ENCODE data around the gene ELMO1.
A peak's percentile ranks its signal among the peaks of the same experiment; 100 is the strongest.

Gene ELMO1

GRCh38 chr7:37462138-37462537 is 13.5 kb upstream of the ELMO1 start:
- no peak for DNase-seq

- DNase-seq, result no peak
Observed at GRCh38 chr7:37455081-37455480, 6.4 kb upstream of the ELMO1 start.

- no peak for DNase-seq
Observed at GRCh38 chr7:37452346-37452745, 3.7 kb upstream of the ELMO1 start.

- DNase-seq, result no peak
Observed at GRCh38 chr7:37450035-37450434, 1.4 kb upstream of the ELMO1 start.

DNA sequence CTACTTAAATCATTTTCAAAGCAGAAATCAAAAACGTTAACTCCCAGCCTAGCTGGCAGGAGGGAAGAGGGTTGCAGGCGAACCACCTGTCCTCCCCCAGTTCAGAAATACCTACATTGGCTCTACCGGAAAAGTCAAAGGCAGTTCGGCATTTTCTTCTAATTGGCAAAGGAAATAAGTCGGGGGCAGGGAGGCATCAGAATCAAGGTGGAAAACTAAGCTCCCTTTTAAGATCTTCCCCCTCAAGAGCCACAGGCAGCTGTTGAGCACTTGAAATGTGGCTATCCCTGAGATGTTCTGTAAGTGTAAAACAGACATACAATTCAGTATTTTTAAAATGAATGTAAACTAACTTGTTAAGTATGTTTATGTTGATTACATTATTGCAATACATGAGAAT is 957 bp upstream of the ELMO1 start:
- DNase-seq, result no peak

DNA sequence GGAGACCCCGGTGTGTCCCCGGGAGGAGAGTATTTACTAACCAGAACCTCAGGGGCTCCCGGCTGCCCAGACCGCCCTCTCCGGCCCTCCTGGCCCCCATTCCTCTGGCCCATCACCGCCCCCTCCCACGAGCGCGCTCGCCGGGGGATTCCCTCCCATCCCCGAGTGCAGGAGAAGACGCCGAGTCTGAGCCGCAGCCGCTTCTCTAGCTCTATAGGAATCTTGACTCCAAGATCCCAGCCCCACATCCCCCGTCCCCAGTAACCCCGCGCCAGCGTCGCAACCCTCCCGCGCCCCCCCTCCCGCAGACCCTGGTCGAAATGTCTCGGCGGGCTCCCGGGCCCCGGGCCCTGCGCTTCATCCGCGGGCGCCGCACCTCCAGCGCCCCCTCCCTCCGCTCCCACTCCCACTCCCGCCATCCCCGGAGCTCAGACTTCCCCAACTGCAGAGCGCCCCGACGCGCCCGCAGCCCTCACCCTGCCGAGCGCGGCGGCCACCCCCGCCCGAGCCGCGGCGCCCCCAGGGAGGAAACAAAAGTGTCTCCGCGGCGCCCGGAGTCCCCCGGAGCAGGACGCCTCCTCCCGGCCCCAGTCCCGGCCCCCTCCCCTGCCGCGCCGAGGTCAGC is 541 bp downstream of the ELMO1 start:
- DNase-seq, result peak; percentile 54

GRCh38 chr7:37446371-37446770 is 2.3 kb downstream of the ELMO1 start:
- no peak for DNase-seq

DNA sequence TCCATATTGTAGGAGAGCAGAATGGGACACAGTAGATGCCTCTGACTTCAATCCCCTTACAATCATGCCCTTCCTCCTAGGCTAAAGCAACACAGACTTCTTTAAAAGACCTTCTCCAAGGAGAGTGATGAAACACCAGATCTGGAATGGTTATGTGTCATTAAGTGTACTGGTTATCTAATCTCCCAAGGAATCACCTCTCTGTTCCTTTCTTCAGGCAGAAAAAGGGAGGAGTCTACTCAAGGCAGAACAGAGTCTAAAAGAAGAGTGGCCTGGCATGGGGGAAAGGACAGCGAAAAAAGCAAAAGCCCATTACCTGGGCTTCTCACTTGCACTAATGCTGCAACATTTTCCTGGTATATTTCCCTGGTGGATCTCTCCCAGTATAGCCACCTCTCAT is 2.9 kb downstream of the ELMO1 start:
- no peak for DNase-seq

DNA sequence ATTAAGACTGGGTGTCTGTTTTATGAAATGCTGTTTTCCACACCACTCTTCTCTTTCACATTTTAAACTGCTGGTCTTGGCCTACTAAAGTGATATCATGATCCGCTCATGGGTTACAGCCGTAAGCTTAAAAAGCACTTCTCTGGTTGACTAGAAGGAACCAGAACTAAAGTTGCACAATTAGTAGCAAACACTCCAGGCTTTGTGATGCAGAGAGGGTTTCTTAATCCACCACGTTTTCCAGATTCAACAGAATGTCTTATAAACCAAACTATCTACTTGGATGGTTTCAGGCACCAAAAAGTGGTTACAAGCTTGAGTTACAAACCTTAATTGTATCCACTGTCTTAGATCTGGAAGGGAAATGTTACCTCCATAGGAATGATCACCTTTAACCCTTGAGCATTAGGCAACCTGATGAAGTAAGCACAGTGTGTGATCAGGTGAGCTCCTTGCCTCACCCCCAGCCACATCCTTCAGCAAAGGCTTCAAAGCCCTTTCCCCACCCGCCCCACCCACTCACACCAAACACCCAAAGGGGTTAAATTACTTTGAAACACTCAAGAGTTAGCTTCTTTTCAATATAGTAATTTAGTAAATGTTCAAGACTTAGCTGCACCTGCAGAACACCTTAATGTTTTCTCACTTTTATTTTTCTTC is 3.5 kb downstream of the ELMO1 start:
- peak; percentile 31 for DNase-seq

DNA sequence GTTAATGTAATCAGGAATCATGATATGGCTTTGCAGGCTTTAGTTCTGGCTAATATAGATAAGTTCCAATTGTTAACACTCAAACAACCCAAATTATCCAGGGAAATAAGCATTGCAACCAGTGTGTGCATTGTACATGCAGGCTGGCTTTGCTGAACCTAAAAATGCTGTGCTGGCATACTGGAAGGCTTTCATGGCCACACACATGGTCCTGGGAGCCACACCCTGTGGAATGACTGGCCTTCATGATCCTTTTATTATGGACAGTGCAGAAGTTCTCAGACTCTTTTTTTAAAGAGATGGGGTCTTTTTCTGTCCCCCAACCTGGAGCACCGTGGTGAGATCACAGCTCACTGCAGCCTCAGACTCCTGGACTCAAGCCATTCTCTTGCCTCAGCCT is 5.0 kb downstream of the ELMO1 start:
- no peak for DNase-seq

DNA sequence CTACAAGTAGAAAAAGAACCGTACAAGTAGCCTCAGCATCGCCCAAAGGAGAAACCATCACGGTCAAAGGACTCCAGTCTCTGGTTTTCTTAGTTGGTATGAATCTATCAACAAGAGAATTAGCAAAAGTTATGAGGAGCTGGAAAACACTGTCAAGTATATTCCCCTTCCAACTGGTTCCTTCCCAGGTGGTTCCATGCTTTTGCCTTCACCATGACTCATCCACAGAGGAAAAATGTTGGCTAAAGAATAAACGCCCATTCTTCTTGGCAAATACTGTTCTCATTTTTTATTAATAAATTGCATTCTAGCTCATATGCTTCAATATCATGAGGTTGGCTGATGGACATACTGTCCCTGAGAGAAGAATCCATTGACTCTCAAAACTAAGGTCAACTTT is 6.4 kb downstream of the ELMO1 start:
- no peak for DNase-seq

GRCh38 chr7:37441816-37442215 is 6.8 kb downstream of the ELMO1 start:
- no peak for DNase-seq

- DNase-seq, result no peak
Observed at GRCh38 chr7:37441386-37441760, 7.3 kb downstream of the ELMO1 start.

GRCh38 chr7:37440738-37441385 is 7.8 kb downstream of the ELMO1 start:
- DNase-seq, result peak; percentile 64

GRCh38 chr7:37439653-37440026 is 9.0 kb downstream of the ELMO1 start:
- no peak for DNase-seq

DNA sequence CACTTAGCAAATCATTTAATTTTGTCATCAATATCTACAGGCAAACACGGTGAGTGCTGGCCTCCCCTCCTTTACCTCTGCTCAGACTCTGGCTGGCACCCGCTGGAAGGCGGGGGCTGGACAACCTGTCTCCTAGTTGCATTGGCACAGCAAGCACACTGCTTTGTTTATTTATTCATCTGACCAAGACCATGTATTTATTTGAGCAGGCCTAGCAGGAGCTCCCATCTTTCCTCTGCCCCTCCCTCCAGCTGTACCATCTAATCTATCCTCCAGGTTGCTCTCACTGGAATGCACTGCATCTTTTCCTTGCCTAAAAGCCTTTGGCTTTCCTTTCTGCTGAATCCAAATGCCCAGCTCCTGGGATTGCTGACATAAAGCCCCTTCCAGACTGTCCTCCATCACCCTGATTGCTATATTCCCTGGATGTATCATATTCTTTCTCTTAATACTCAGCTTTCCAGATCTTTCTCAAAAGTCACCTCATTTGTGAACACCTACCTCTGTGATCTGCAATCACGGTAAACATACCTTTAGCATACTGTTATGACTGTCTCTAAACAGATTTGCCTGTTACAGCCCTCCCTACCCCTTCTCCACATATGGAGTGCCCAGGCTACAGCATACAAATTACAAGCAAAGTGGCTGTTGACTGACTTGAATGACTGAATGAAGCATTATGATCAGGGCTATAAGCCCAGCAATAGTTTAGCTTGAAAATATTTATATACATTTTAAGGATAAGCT is 9.6 kb downstream of the ELMO1 start:
- DNase-seq, result no peak

DNA sequence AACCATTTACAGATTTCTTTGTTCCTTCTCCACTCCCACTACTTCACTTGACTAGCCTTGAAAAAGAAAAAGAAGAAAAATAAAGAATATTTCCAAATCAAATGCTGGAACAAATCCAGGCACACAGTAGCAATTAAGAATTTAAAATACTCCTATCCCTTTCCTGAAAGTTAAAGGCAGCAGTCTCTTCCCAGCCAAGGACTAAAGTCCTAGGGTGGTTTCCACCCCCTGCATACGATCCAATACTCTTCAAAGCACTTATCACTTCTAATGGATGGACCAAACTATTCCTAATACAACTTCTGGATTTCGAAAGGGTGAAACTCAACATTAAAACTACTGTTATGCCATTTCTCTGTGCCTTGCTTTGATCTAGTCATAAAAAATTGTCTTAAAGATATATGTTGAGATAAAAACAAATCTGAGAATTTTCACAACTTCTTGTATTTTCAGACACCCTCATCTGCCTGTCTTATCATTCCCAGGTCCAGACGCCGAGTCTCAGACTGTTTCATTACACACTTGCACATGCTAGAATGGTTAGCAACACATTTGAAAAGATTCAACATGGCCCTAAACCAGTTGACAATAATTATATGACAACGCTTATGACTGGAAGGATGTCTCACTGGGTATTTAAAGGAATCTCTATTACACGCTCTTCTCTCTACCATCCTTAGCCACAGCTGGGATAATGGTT is 13.4 kb downstream of the ELMO1 start:
- DNase-seq, result no peak

DNA sequence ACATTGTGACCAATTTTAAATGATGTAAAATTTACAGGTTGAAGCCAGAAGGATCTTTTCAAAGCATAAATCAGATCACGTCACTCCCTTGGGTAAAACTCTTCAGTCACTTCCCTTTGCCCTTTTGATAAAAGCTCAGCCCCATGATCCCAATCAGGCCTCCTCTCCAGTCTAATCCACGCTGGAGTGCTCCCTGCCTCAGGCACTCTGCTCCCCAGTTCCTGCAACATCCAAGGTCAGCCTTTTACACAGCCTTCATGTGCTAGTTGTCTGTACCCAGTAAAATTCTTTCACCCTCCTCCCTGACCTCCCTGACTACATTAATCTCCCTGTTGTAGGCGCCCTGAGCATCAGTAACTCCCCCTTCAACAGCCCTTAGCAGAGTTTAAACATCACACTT is 14.1 kb downstream of the ELMO1 start:
- no peak for DNase-seq

- no peak for DNase-seq
Observed at GRCh38 chr7:37433166-37433565, 15.5 kb downstream of the ELMO1 start.

- peak; percentile 51 for DNase-seq
Observed at GRCh38 chr7:37432281-37432920, 16.3 kb downstream of the ELMO1 start.

GRCh38 chr7:37431413-37431812 is 17.3 kb downstream of the ELMO1 start:
- no peak for DNase-seq

DNA sequence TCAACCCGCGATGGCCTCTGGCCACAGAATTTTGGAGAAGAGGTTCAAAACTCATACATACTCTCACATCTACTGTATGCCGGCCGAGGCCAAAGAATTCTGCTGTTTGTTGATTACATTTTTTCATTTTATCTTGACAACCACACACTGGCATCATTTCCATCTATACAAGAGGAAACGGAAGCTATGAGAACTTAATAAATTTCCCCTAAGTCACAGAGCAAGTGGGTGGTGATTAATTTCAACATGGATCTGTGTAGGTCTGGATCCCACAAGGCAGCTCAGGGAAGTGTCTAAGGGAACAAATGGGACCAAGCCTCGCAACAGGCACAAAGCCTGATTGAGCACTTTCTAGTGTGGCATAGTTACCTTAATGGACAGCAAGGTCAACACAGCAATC is 18.0 kb downstream of the ELMO1 start:
- no peak for DNase-seq

DNA sequence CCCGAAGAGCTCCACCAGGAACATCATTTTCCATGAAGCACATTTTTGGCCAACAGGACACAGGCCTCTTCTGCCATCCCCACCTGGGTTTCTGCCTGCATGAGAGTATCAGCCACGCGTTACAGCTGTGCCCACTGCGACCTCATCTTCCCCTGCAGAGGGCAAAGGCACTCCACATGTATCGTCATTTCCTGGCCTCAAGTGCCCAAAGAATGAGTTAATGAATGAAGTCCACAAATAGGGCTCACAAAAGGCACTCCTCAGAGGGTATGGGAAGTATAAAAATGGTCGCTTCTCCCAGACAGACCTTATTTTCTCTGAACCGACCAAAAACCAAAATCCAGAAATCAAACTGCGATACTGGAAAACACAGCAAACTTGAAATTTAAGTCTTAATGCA is 18.5 kb downstream of the ELMO1 start:
- no peak for DNase-seq

Data from CD4-positive, alpha-beta T cell treated with Interleukin-17A for 4 hours (primary cell).